ENCODE data around the gene DMAC2.
A peak's percentile ranks its signal among the peaks of the same experiment; 100 is the strongest.

Gene DMAC2

DNA sequence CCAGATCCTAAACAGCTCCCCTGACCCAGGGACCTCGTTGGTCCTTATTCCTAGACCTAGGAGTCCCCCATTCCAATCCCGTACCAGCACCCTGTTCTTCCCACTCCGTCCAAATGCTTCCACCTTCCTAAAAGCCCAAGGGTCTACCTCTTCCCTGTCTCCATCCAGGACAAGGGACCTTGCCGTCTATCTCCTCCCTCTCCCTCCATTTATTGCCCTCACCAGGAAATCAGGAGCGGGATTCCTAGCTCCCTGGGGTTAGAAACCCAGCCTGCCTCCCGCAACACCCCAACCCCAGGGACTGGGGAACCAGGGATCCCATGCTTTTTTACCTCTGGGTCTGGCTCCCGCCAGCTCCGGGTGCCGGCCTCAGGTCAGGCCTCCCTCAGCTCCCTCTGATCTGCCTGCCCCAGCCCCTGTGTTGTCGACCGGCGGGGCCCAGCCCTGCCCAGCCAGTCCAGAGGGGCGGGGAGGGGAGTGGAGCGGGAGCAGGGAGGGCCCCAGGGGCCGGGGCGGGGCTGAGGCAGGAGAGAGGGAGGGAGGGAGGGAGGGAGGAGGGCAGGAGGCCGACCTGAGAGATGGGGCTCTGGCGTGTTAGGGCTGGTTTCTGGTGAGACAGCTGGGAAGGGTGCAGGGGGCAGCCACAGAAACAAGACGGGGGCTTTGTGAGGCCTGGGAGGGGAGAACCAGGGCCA lies 12.6 kb downstream of the DMAC2 start, which contains the start of gene B3GNT8:
Gene B3GNT8 (minus strand): TSS at position 423 of the 695 bp plus-strand sequence. CDS start 596 bp downstream, outside the sequence.
- Histone ChIP-seq H3K27ac (ENCODE audit: low read length) (no peak within 1 kb of the TSS), H3K4me1 (ENCODE audit: insufficient read depth, low read length) (peaks cover 4% of the 10 kb centered on the region; the same call in 1 of the 2 replicates), H3K9me3 (ENCODE audit: insufficient read depth, low read depth, low read length) (no peaks in the 10 kb centered on the region), H3K36me3 (ENCODE audit: insufficient read depth, low read depth, low read length) (peaks cover 25% of the 10 kb centered on the region), H3K4me3 (ENCODE audit: low read length) (peak within 1 kb of the TSS; percentile 82), H3K9ac (ENCODE audit: low read depth, low read length) (peak within 1 kb of the TSS; percentile 86), H3K27me3 (ENCODE audit: insufficient read depth, low read length) (no peaks in the 10 kb centered on the region)

- Histone ChIP-seq H3K4me3 (ENCODE audit: low read length) (peak overlapping the region; percentile 82), H3K27me3 (ENCODE audit: insufficient read depth, low read length) (no peaks in the 10 kb centered on the region), H3K27ac (ENCODE audit: low read length) (no peak overlapping the region), H3K9ac (ENCODE audit: low read depth, low read length) (peak overlapping the region; percentile 86; the same call in 1 of the 2 replicates), H3K4me1 (ENCODE audit: insufficient read depth, low read length) (peaks cover 4% of the 10 kb centered on the region; the same call in 1 of the 2 replicates), H3K36me3 (ENCODE audit: insufficient read depth, low read depth, low read length) (peaks cover 17% of the 10 kb centered on the region), H3K9me3 (ENCODE audit: insufficient read depth, low read depth, low read length) (no peaks in the 10 kb centered on the region)
These were observed 13.4 kb downstream of the DMAC2 start for GRCh38 chr19:41426116-41426841.

GRCh38 chr19:41425174-41426115 lies 14.3 kb downstream of the DMAC2 start:
- no peak overlapping the region for H3K27ac ChIP-seq (ENCODE audit: low read length)
- no peak overlapping the region for H3K9ac ChIP-seq (ENCODE audit: low read depth, low read length)
- H3K27me3 ChIP-seq (ENCODE audit: insufficient read depth, low read length) = no peaks in the 10 kb centered on the region
- peaks cover 4% of the 10 kb centered on the region; the same call in 1 of the 2 replicates for H3K4me1 ChIP-seq (ENCODE audit: insufficient read depth, low read length)
- H3K4me3 ChIP-seq (ENCODE audit: low read length) = no peak overlapping the region
- H3K9me3 ChIP-seq (ENCODE audit: insufficient read depth, low read depth, low read length) = no peaks in the 10 kb centered on the region
- peaks cover 13% of the 10 kb centered on the region; the same call in 1 of the 2 replicates for H3K36me3 ChIP-seq (ENCODE audit: insufficient read depth, low read depth, low read length)

- Histone ChIP-seq H3K27ac (ENCODE audit: low read length) (no peak overlapping the region), H3K9ac (ENCODE audit: low read depth, low read length) (no peak overlapping the region), H3K9me3 (ENCODE audit: insufficient read depth, low read depth, low read length) (no peaks in the 10 kb centered on the region), H3K4me1 (ENCODE audit: insufficient read depth, low read length) (peaks cover 4% of the 10 kb centered on the region; the same call in 1 of the 2 replicates), H3K36me3 (ENCODE audit: insufficient read depth, low read depth, low read length) (peaks cover 19% of the 10 kb centered on the region), H3K4me3 (ENCODE audit: low read length) (no peak overlapping the region), H3K27me3 (ENCODE audit: insufficient read depth, low read length) (no peaks in the 10 kb centered on the region)
These were observed 15.2 kb downstream of the DMAC2 start for GRCh38 chr19:41424335-41425173.

- Histone ChIP-seq H3K36me3 (ENCODE audit: insufficient read depth, low read depth, low read length) (peaks cover 28% of the 10 kb centered on the region), H3K9me3 (ENCODE audit: insufficient read depth, low read depth, low read length) (no peaks in the 10 kb centered on the region), H3K9ac (ENCODE audit: low read depth, low read length) (no peak overlapping the region), H3K4me1 (ENCODE audit: insufficient read depth, low read length) (peaks cover 4% of the 10 kb centered on the region; the same call in 1 of the 2 replicates), H3K4me3 (ENCODE audit: low read length) (no peak overlapping the region), H3K27ac (ENCODE audit: low read length) (no peak overlapping the region), H3K27me3 (ENCODE audit: insufficient read depth, low read length) (no peaks in the 10 kb centered on the region)
These were observed 16.8 kb downstream of the DMAC2 start for GRCh38 chr19:41422955-41423354.

GRCh38 chr19:41422456-41422855 lies 17.3 kb downstream of the DMAC2 start:
- H3K9me3 ChIP-seq (ENCODE audit: insufficient read depth, low read depth, low read length) = no peaks in the 10 kb centered on the region
- H3K27me3 ChIP-seq (ENCODE audit: insufficient read depth, low read length) = no peaks in the 10 kb centered on the region

GRCh38 chr19:41421973-41422372 lies 17.7 kb downstream of the DMAC2 start:
- Histone ChIP-seq H3K4me1 (ENCODE audit: insufficient read depth, low read length) (peaks cover 4% of the 10 kb centered on the region; the same call in 1 of the 2 replicates), H3K9me3 (ENCODE audit: insufficient read depth, low read depth, low read length) (no peaks in the 10 kb centered on the region), H3K27ac (ENCODE audit: low read length) (no peak overlapping the region), H3K36me3 (ENCODE audit: insufficient read depth, low read depth, low read length) (peaks cover 28% of the 10 kb centered on the region), H3K27me3 (ENCODE audit: insufficient read depth, low read length) (no peaks in the 10 kb centered on the region), H3K9ac (ENCODE audit: low read depth, low read length) (no peak overlapping the region), H3K4me3 (ENCODE audit: low read length) (no peak overlapping the region)

More at GRCh38 chr19:41422456-41422855, 17.3 kb downstream of the DMAC2 start:
- Histone ChIP-seq H3K4me1 (ENCODE audit: insufficient read depth, low read length) (peaks cover 4% of the 10 kb centered on the region; the same call in 1 of the 2 replicates), H3K4me3 (ENCODE audit: low read length) (no peak overlapping the region), H3K27ac (ENCODE audit: low read length) (no peak overlapping the region), H3K36me3 (ENCODE audit: insufficient read depth, low read depth, low read length) (peaks cover 28% of the 10 kb centered on the region), H3K9ac (ENCODE audit: low read depth, low read length) (no peak overlapping the region)

DNA sequence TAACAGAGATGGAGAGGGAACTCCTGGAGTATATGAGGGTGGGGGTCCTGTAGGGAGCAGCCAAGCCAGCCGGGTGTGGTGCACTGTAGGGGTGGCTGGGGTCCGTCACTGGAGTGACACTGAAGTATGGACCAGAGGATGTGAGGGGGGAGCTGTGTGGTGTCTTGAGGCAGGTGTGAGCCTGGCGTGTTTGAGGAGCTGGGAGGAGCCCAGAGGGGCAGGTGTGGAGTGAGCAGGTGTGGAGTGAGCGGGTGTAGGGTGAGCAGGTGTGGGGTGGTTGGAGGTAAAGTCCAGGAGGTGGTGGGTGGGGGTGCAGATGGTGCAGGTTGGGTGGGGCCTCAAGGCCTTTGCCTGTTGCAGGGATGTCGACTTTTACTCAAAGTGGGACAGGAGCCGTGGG lies 18.4 kb downstream of the DMAC2 start:
- H3K4me1 ChIP-seq (ENCODE audit: insufficient read depth, low read length) = no peaks in the 10 kb centered on the region
- no peaks in the 10 kb centered on the region for H3K27me3 ChIP-seq (ENCODE audit: insufficient read depth, low read length)
- H3K9me3 ChIP-seq (ENCODE audit: insufficient read depth, low read depth, low read length) = no peaks in the 10 kb centered on the region
- H3K4me3 ChIP-seq (ENCODE audit: low read length) = no peak overlapping the region
- H3K36me3 ChIP-seq (ENCODE audit: insufficient read depth, low read depth, low read length) = peaks cover 28% of the 10 kb centered on the region
- no peak overlapping the region for H3K9ac ChIP-seq (ENCODE audit: low read depth, low read length)
- no peak overlapping the region for H3K27ac ChIP-seq (ENCODE audit: low read length)

DNA sequence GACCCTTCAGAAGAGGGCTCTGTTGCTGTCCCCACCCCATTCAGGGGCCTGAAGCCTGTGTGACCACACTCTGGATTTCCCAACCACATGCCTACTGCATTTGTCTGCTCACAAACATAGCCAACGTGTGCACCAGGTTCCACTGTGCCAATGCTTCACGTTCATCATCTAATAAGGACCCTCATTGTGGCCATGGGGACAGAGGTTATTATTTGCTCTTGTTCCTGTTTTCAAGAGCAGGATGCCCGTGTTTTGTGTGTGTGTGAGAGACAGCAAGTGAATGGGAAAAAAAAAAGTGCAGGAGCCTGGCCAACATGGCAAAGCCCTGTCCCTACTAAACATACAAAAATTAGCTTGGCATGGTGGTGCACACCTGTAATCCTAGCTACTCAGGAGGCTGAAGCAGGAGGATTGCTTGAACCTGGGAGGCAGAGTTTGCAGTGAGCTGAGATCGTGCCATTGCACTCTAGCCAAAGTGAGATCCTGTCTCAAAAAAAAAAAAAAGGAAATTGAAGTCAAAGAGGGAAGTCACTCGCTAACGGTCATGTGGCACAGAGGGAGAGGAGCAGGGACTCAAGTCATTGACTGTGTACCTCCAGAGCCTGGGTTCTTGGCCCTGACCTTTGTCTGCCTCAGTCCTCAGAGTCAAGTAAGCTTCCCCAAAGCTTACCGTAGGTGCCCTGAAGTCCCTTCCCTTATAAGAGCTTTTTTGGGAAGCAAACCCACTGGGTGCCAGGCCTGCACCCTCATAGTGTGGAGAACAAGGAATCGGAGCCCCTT lies 19.4 kb downstream of the DMAC2 start:
- no peaks in the 10 kb centered on the region for H3K27me3 ChIP-seq (ENCODE audit: insufficient read depth, low read length)
- H3K4me3 ChIP-seq (ENCODE audit: low read length) = no peak overlapping the region
- H3K36me3 ChIP-seq (ENCODE audit: insufficient read depth, low read depth, low read length) = peaks cover 29% of the 10 kb centered on the region
- H3K9me3 ChIP-seq (ENCODE audit: insufficient read depth, low read depth, low read length) = no peaks in the 10 kb centered on the region
- H3K27ac ChIP-seq (ENCODE audit: low read length) = no peak overlapping the region
- no peak overlapping the region for H3K9ac ChIP-seq (ENCODE audit: low read depth, low read length)
- H3K4me1 ChIP-seq (ENCODE audit: insufficient read depth, low read length) = no peaks in the 10 kb centered on the region

DNA sequence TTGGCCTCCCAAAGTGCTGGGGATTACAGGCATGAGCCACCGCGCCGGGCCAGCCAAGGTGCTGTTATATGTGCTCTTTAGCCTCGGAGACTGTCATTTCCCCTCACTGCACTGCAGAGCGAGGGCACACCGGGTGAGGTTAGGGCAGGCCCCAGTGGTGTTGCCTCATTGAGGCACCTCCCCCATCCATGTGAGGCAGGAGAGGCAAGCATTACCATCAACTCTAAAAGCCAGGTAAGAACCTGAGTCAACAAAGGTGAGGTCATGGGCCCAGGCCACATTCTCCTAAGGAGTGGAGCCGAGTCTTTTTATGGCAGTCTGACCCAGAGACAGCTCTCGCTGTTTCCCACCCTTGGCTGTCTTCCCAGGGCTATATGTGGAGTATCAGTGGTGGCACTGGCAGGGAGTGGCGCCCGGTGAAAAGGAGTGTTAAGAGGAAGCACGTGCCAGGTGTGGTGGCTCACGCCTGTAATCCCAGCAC lies 23.5 kb downstream of the DMAC2 start:
- H3K4me1 ChIP-seq (ENCODE audit: insufficient read depth, low read length) = no peaks in the 10 kb centered on the region
- H3K27ac ChIP-seq (ENCODE audit: low read length) = no peak overlapping the region
- H3K9ac ChIP-seq (ENCODE audit: low read depth, low read length) = no peak overlapping the region
- peaks cover 32% of the 10 kb centered on the region for H3K36me3 ChIP-seq (ENCODE audit: insufficient read depth, low read depth, low read length)
- no peak overlapping the region for H3K4me3 ChIP-seq (ENCODE audit: low read length)
- no peaks in the 10 kb centered on the region for H3K27me3 ChIP-seq (ENCODE audit: insufficient read depth, low read length)
- H3K9me3 ChIP-seq (ENCODE audit: insufficient read depth, low read depth, low read length) = no peaks in the 10 kb centered on the region
